HCT116 (cell line): Measurements from ENCODE around the gene IRAK1BP1.

Experiments used
- EZH2 ChIP-seq: fragments of 200-600 bp; sonication (generic); IDR thresholded peaks from 2 replicates; pipeline ENCODE4 v1.6.1; 2017; ENCODE audit warnings: antibody characterized with exemption, mixed run types
- JUND ChIP-seq: IDR thresholded peaks from 2 replicates; pipeline ENCODE4 v1.6.1; 2012
- SIN3A ChIP-seq: IDR thresholded peaks from 2 replicates; pipeline ENCODE4 v1.6.1; 2012; ENCODE audit warnings: low read depth
- SP1 ChIP-seq: IDR thresholded peaks from 2 replicates; pipeline ENCODE4 v1.6.1; 2012; ENCODE audit warnings: low read depth
- TCF7L2 ChIP-seq: IDR thresholded peaks from 2 replicates; pipeline ENCODE4 v1.7.0; 2011; ENCODE audit warnings: borderline replicate concordance, inconsistent platforms; ENCODE audit not compliant: insufficient read depth, insufficient read length; ENCODE audit errors: extremely low read depth
- TF ChIP-seq, protein P1 (sequence below): IDR thresholded peaks from 2 replicates; pipeline ENCODE4 v1.6.1; 2011; ENCODE audit warnings: mild to moderate bottlenecking, low read length, moderate library complexity; ENCODE audit not compliant: insufficient replicate concordance; ENCODE audit errors: extremely low read depth
- TF ChIP-seq, protein P2 (sequence below), 3 experiments: fragments of 200-600 bp in 1 of 3; sonication (generic) in 1 of 3; IDR thresholded peaks in 2 of 3; conservative IDR thresholded peaks in 1 of 3; 2 replicates each; pipeline ENCODE4 v1.5.1; 2012 to 2017; ENCODE audit warnings: low read depth in 2 of 3, low read length in 2 of 3, antibody characterized with exemption in 1 of 3, borderline replicate concordance in 1 of 3, control low read depth in 1 of 3, mild to moderate bottlenecking in 1 of 3, mixed read lengths in 1 of 3, mixed run types in 1 of 3, moderate library complexity in 1 of 3; ENCODE audit not compliant: insufficient read depth in 1 of 3
- TF ChIP-seq, protein P3 (sequence below): IDR thresholded peaks from 2 replicates; pipeline ENCODE4 v1.6.1; 2012

DNA sequence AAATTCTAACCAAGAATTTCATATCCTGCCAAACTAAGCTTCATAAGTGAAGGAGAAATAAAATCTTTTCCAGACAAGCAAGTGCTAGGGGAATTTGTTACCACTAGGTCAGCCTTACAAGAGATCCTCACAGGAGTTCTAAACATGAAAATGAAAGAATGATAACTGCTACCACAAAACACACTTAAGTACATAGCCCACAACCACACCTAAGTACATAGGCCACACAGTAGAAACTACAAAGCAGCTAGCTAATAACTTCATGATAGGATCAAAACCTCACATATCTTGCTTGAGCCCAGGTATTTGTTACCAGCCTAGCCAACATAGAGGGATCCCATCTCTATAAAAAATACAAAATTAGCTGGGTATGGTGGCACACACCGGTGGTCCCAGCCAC is 50.4 kb downstream of the IRAK1BP1 start:
- TF ChIP-seq EZH2, result no peak
- TF ChIP-seq, protein P1, sequence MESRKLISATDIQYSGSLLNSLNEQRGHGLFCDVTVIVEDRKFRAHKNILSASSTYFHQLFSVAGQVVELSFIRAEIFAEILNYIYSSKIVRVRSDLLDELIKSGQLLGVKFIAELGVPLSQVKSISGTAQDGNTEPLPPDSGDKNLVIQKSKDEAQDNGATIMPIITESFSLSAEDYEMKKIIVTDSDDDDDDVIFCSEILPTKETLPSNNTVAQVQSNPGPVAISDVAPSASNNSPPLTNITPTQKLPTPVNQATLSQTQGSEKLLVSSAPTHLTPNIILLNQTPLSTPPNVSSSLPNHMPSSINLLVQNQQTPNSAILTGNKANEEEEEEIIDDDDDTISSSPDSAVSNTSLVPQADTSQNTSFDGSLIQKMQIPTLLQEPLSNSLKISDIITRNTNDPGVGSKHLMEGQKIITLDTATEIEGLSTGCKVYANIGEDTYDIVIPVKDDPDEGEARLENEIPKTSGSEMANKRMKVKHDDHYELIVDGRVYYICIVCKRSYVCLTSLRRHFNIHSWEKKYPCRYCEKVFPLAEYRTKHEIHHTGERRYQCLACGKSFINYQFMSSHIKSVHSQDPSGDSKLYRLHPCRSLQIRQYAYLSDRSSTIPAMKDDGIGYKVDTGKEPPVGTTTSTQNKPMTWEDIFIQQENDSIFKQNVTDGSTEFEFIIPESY, result no peak
- TF ChIP-seq, protein P2, sequence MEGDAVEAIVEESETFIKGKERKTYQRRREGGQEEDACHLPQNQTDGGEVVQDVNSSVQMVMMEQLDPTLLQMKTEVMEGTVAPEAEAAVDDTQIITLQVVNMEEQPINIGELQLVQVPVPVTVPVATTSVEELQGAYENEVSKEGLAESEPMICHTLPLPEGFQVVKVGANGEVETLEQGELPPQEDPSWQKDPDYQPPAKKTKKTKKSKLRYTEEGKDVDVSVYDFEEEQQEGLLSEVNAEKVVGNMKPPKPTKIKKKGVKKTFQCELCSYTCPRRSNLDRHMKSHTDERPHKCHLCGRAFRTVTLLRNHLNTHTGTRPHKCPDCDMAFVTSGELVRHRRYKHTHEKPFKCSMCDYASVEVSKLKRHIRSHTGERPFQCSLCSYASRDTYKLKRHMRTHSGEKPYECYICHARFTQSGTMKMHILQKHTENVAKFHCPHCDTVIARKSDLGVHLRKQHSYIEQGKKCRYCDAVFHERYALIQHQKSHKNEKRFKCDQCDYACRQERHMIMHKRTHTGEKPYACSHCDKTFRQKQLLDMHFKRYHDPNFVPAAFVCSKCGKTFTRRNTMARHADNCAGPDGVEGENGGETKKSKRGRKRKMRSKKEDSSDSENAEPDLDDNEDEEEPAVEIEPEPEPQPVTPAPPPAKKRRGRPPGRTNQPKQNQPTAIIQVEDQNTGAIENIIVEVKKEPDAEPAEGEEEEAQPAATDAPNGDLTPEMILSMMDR (IDR thresholded peaks at IDR 0.05 in 2 of 3, conservative IDR thresholded peaks at IDR 0.05 in 1 of 3; ENCODE audit: borderline replicate concordance in 1 of 3, insufficient read depth in 1 of 3, low read depth in 2 of 3, low read length in 2 of 3), result no peak
- TF ChIP-seq SP1, result no peak
- TF ChIP-seq, protein P3, sequence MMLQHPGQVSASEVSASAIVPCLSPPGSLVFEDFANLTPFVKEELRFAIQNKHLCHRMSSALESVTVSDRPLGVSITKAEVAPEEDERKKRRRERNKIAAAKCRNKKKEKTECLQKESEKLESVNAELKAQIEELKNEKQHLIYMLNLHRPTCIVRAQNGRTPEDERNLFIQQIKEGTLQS, result no peak
- no peak for TF ChIP-seq TCF7L2
- no peak for TF ChIP-seq SIN3A
- TF ChIP-seq JUND, result no peak
